ENCODE data around the gene KATNAL2.

KATNAL2 gene

DNA sequence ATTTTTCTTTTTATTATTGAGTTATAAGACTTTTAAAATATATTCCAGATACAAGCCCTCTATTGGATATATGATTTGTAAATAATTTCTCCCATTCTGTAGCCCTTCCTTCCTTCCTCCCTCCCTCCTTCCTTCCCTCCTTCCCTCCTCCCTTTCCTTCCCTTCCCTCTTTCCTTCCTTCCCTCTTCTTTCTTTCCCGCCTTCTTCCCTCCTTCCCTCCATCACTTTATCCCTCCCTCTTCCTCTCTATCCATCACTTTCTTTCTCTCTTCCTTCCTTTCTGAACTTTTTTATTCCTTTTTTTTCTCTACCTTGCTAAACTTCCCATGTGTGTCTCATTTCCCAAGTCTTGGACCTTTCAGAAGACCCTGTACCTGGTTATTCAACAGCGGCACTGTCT, 163.5 kb downstream of the KATNAL2 start:
- DNase-seq (ENCODE audit: low spot score) = no peak
- Histone ChIP-seq H3K4ac (ENCODE audit: low read length) (no peak overlapping the region), H2AK5ac (ENCODE audit: low read depth, low read length) (no peak overlapping the region), H3K14ac (ENCODE audit: low read length) (no peak overlapping the region), H3K36me3 (replicated peaks in 1 of 2; ENCODE audit: control insufficient read depth in 2 of 2, insufficient read depth in 2 of 2, low read length in 2 of 2) (peaks cover 0 to 2% of the 10 kb centered on the region in 2 donors), H2BK120ac (ENCODE audit: low read depth, low read length) (no peak overlapping the region), H3K27ac (replicated peaks; ENCODE audit: low read length) (no peak overlapping the region), H3K79me1 (ENCODE audit: low read depth, low read length) (no peaks in the 10 kb centered on the region), H2BK15ac (ENCODE audit: low read length) (no peak overlapping the region), H3K9me3 (replicated peaks in 1 of 2; ENCODE audit: control insufficient read depth in 2 of 2, insufficient read depth in 1 of 2, low read depth in 1 of 2, low read length in 2 of 2) (no peaks in the 10 kb centered on the region), H3K4me1 (ENCODE audit: control insufficient read depth in 2 of 2, insufficient read depth in 1 of 2, low read depth in 1 of 2, low read length in 2 of 2) (peaks cover 6 to 8% of the 10 kb centered on the region in 2 donors), H2BK5ac (ENCODE audit: low read length) (no peak overlapping the region), H4K8ac (ENCODE audit: low read depth, low read length) (no peak overlapping the region), H3K9ac (ENCODE audit: low read depth, low read length, poor library complexity) (no peak overlapping the region), H3K23ac (ENCODE audit: low read depth, low read length, poor library complexity) (no peak overlapping the region), H4K91ac (ENCODE audit: low read depth, low read length, poor library complexity) (no peak overlapping the region), H3K4me2 (ENCODE audit: insufficient read depth, low read length, poor library complexity, severe bottlenecking) (no peak overlapping the region), H2BK12ac (ENCODE audit: low read length) (no peak overlapping the region), H3K27me3 (ENCODE audit: control insufficient read depth in 3 of 3, insufficient read depth in 3 of 3, low read depth in 1 of 3, low read length in 3 of 3) (peaks cover 0 to 62% (median 0%) of the 10 kb centered on the region in 3 experiments), H3K18ac (ENCODE audit: low read length) (no peak overlapping the region), H2AFZ (ENCODE audit: low read length) (no peak overlapping the region), H3K4me3 (ENCODE audit: low read length in 2 of 2) (no peak overlapping the region)
- WGBS, 2 donors (ENCODE audit: extremely low coverage in 2 of 2, insufficient read length in 2 of 2, insufficient replicate concordance in 1 of 2) = 100% methylated on average over 1 of the region's 2 CpGs; no CpG with 5 or more reads in 1 of the 2 donors

DNA sequence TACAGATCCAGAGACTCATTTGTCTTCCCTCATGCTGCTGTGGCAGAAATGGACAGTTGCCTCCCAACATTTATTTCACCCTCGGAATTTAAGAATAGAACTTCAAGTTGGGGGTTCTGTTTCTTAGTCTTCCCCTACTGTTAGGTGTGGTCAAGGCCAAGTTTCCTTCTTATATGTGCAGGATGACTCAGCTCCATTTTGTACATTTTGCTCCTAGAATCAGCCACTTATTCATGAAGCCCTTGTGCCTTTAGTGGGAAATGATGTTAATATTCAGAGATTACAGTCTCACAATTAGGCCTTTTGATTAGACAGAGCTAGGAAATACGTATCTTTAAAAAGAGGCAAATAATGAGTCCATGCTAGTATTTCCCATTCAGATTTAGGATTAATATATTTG, 164.2 kb downstream of the KATNAL2 start:
- WGBS, 2 donors (ENCODE audit: extremely low coverage in 2 of 2, insufficient read length in 2 of 2, insufficient replicate concordance in 1 of 2) = no CpG with 5 or more reads among the region's 2 CpGs

DNA sequence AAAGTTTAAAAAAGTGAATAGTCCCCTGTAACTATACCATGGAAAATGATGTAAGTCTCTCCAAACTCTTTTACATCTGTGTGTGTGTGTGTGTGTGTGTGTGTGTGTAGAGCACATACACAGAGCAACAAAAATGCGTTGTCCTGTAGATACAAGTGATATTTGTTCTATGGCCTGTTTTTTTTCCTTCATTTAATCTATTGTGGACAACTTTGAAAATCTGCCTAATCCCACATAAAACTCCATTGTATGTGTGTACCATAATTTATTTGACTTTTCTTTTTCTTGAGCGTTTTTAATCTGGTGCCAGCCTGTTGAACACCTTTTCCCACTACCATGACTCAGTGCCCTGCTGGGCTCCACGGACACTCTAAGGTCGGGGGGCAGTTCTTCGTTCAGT, 170.3 kb downstream of the KATNAL2 start:
- no peak overlapping the region for H3K18ac ChIP-seq (ENCODE audit: low read length)
- H3K23ac ChIP-seq (ENCODE audit: low read depth, low read length, poor library complexity) = no peak overlapping the region
- peaks cover 0 to 10% (median 0%) of the 10 kb centered on the region in 3 experiments for H3K27me3 ChIP-seq (ENCODE audit: control insufficient read depth in 3 of 3, insufficient read depth in 3 of 3, low read depth in 1 of 3, low read length in 3 of 3)
- no peak overlapping the region for H2AFZ ChIP-seq (ENCODE audit: low read length)
- H3K79me1 ChIP-seq (ENCODE audit: low read depth, low read length) = no peaks in the 10 kb centered on the region
- H3K14ac ChIP-seq (ENCODE audit: low read length) = no peak overlapping the region
- no peaks in the 10 kb centered on the region for H3K36me3 ChIP-seq (replicated peaks in 1 of 2; ENCODE audit: control insufficient read depth in 2 of 2, insufficient read depth in 2 of 2, low read length in 2 of 2)
- H3K9me3 ChIP-seq (replicated peaks in 1 of 2; ENCODE audit: control insufficient read depth in 2 of 2, insufficient read depth in 1 of 2, low read depth in 1 of 2, low read length in 2 of 2) = no peaks in the 10 kb centered on the region
- no peak for DNase-seq (ENCODE audit: low spot score)
- no peak overlapping the region for H3K4me2 ChIP-seq (ENCODE audit: insufficient read depth, low read length, poor library complexity, severe bottlenecking)
- H2BK5ac ChIP-seq (ENCODE audit: low read length) = no peak overlapping the region
- no peak overlapping the region for H3K4me3 ChIP-seq (ENCODE audit: low read length in 2 of 2)
- no peak overlapping the region for H3K4ac ChIP-seq (ENCODE audit: low read length)
- H3K27ac ChIP-seq (replicated peaks; ENCODE audit: low read length) = no peak overlapping the region
- no peak overlapping the region for H4K91ac ChIP-seq (ENCODE audit: low read depth, low read length, poor library complexity)
- H2AK5ac ChIP-seq (ENCODE audit: low read depth, low read length) = no peak overlapping the region
- peaks cover 0 to 2% of the 10 kb centered on the region in 2 donors for H3K4me1 ChIP-seq (ENCODE audit: control insufficient read depth in 2 of 2, insufficient read depth in 1 of 2, low read depth in 1 of 2, low read length in 2 of 2)
- no CpG with 5 or more reads among the region's 5 CpGs for WGBS, 2 donors (ENCODE audit: extremely low coverage in 2 of 2, insufficient read length in 2 of 2, insufficient replicate concordance in 1 of 2)
- no peak overlapping the region for H4K8ac ChIP-seq (ENCODE audit: low read depth, low read length)
- no peak overlapping the region for H2BK15ac ChIP-seq (ENCODE audit: low read length)
- H2BK12ac ChIP-seq (ENCODE audit: low read length) = no peak overlapping the region
- no peak overlapping the region for H2BK120ac ChIP-seq (ENCODE audit: low read depth, low read length)
- no peak overlapping the region for H3K9ac ChIP-seq (ENCODE audit: low read depth, low read length, poor library complexity)

More for the DNA sequence above, 164.2 kb downstream of the KATNAL2 start:
- Histone ChIP-seq H3K4ac (ENCODE audit: low read length) (no peak overlapping the region), H3K79me1 (ENCODE audit: low read depth, low read length) (no peaks in the 10 kb centered on the region), H4K8ac (ENCODE audit: low read depth, low read length) (no peak overlapping the region), H3K14ac (ENCODE audit: low read length) (no peak overlapping the region), H3K18ac (ENCODE audit: low read length) (no peak overlapping the region), H2AK5ac (ENCODE audit: low read depth, low read length) (no peak overlapping the region), H4K91ac (ENCODE audit: low read depth, low read length, poor library complexity) (no peak overlapping the region), H3K4me3 (ENCODE audit: low read length in 2 of 2) (no peak overlapping the region), H3K27me3 (ENCODE audit: control insufficient read depth in 3 of 3, insufficient read depth in 3 of 3, low read depth in 1 of 3, low read length in 3 of 3) (peaks cover 0 to 55% (median 0%) of the 10 kb centered on the region in 3 experiments), H3K23ac (ENCODE audit: low read depth, low read length, poor library complexity) (no peak overlapping the region), H2BK12ac (ENCODE audit: low read length) (no peak overlapping the region), H2AFZ (ENCODE audit: low read length) (no peak overlapping the region), H3K9me3 (replicated peaks in 1 of 2; ENCODE audit: control insufficient read depth in 2 of 2, insufficient read depth in 1 of 2, low read depth in 1 of 2, low read length in 2 of 2) (no peaks in the 10 kb centered on the region), H3K36me3 (replicated peaks in 1 of 2; ENCODE audit: control insufficient read depth in 2 of 2, insufficient read depth in 2 of 2, low read length in 2 of 2) (peaks cover 0 to 2% of the 10 kb centered on the region in 2 donors), H2BK15ac (ENCODE audit: low read length) (no peak overlapping the region), H3K4me1 (ENCODE audit: control insufficient read depth in 2 of 2, insufficient read depth in 1 of 2, low read depth in 1 of 2, low read length in 2 of 2) (peaks cover 6 to 8% of the 10 kb centered on the region in 2 donors), H3K9ac (ENCODE audit: low read depth, low read length, poor library complexity) (no peak overlapping the region), H3K4me2 (ENCODE audit: insufficient read depth, low read length, poor library complexity, severe bottlenecking) (no peak overlapping the region), H3K27ac (replicated peaks; ENCODE audit: low read length) (no peak overlapping the region), H2BK120ac (ENCODE audit: low read depth, low read length) (no peak overlapping the region), H2BK5ac (ENCODE audit: low read length) (no peak overlapping the region)
- DNase-seq (ENCODE audit: low spot score) = no peak

DNA sequence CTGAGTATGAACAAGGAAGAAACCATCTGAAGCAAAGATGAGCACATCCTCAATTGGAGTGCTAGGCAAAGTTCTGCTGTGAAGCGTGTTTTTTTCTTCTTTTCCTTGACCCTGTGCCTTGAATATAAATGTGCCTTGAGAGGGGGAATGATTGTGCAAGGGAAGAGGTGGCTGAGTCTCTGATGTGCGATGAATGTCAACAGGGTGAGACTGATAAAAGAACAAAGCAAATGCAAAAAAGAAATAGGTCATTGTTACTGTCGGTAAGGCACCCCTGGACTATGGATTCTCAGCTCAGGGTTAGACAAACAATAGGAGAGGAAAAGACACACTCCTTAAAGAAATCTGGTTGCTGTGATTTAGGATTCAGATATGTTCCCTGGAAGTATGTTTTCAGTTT, 178.4 kb downstream of the KATNAL2 start:
- no peak overlapping the region for H3K23ac ChIP-seq (ENCODE audit: low read depth, low read length, poor library complexity)
- H2BK15ac ChIP-seq (ENCODE audit: low read length) = no peak overlapping the region
- no peak overlapping the region for H2BK12ac ChIP-seq (ENCODE audit: low read length)
- H3K36me3 ChIP-seq (replicated peaks in 1 of 2; ENCODE audit: control insufficient read depth in 2 of 2, insufficient read depth in 2 of 2, low read length in 2 of 2) = no peaks in the 10 kb centered on the region
- no peak overlapping the region for H4K8ac ChIP-seq (ENCODE audit: low read depth, low read length)
- H4K91ac ChIP-seq (ENCODE audit: low read depth, low read length, poor library complexity) = no peak overlapping the region
- H3K79me1 ChIP-seq (ENCODE audit: low read depth, low read length) = no peaks in the 10 kb centered on the region
- H3K27ac ChIP-seq (replicated peaks; ENCODE audit: low read length) = no peak overlapping the region
- H2AK5ac ChIP-seq (ENCODE audit: low read depth, low read length) = no peak overlapping the region
- H3K9me3 ChIP-seq (replicated peaks in 1 of 2; ENCODE audit: control insufficient read depth in 2 of 2, insufficient read depth in 1 of 2, low read depth in 1 of 2, low read length in 2 of 2) = no peaks in the 10 kb centered on the region
- H3K4me1 ChIP-seq (ENCODE audit: control insufficient read depth in 2 of 2, insufficient read depth in 1 of 2, low read depth in 1 of 2, low read length in 2 of 2) = peaks cover 0 to 7% of the 10 kb centered on the region in 2 donors
- H3K9ac ChIP-seq (ENCODE audit: low read depth, low read length, poor library complexity) = no peak overlapping the region
- no CpG with 5 or more reads among the region's 3 CpGs for WGBS, 2 donors (ENCODE audit: extremely low coverage in 2 of 2, insufficient read length in 2 of 2, insufficient replicate concordance in 1 of 2)
- H3K4ac ChIP-seq (ENCODE audit: low read length) = no peak overlapping the region
- H3K4me3 ChIP-seq (ENCODE audit: low read length in 2 of 2) = no peak overlapping the region
- H3K14ac ChIP-seq (ENCODE audit: low read length) = no peak overlapping the region
- no peak overlapping the region for H2BK120ac ChIP-seq (ENCODE audit: low read depth, low read length)
- no peak overlapping the region for H2AFZ ChIP-seq (ENCODE audit: low read length)
- no peak overlapping the region for H3K4me2 ChIP-seq (ENCODE audit: insufficient read depth, low read length, poor library complexity, severe bottlenecking)
- no peak overlapping the region for H2BK5ac ChIP-seq (ENCODE audit: low read length)
- no peaks in the 10 kb centered on the region for H3K27me3 ChIP-seq (ENCODE audit: control insufficient read depth in 3 of 3, insufficient read depth in 3 of 3, low read depth in 1 of 3, low read length in 3 of 3)
- DNase-seq (ENCODE audit: low spot score) = no peak
- H3K18ac ChIP-seq (ENCODE audit: low read length) = no peak overlapping the region

Measured in neuronal stem cell (in vitro differentiated cells).